Breast epithelium (tissue), 4 donors: ENCODE data around the gene GRWD1. TPM values are rescaled to one million over a fixed set of nuclear protein-coding genes. Genes with fewer than 3 reads are reported as not detected.

ENCODE experiments used
- DNase-seq, 2 donors: peaks; one replicate each; pipeline ENCODE4 v3.0.0-alpha.2; 2019; ENCODE audit warnings: low spot score in 2 of 2
- H3K27ac ChIP-seq, 2 donors: fragments of 200-600 bp; sonication (generic) in 1 of 2; one replicate each; pipeline ENCODE4 v1.5.1; 2016 to 2019; ENCODE audit warnings: mild to moderate bottlenecking in 1 of 2
- H3K27me3 ChIP-seq, 2 donors: fragments of 200-600 bp; sonication (generic) in 1 of 2; one replicate each; pipeline versions ENCODE4 v1.5.1 to v1.6.0; 2017 to 2019; ENCODE audit warnings: control low read depth in 1 of 2, mild to moderate bottlenecking in 1 of 2
- H3K36me3 ChIP-seq: fragments of 200-600 bp; one replicate; pipeline ENCODE4 v1.5.1; 2019
- H3K4me1 ChIP-seq, 2 donors: fragments of 200-600 bp; sonication (generic); one replicate each; pipeline ENCODE4 v1.5.1; 2016 to 2019; ENCODE audit warnings: control low read depth in 1 of 2
- H3K4me3 ChIP-seq, 3 donors: fragments of 200-600 bp; sonication (generic); 1 replicate in 2 of 3; 2 replicates in 1 of 3; pipeline ENCODE4 v1.5.1; 2016 to 2019; ENCODE audit warnings: mild to moderate bottlenecking in 3 of 3, moderate library complexity in 2 of 3
- H3K9me3 ChIP-seq, 2 donors: fragments of 200-600 bp; sonication (generic) in 1 of 2; one replicate each; pipeline ENCODE4 v1.5.1; 2016 to 2019; ENCODE audit warnings: control low read depth in 1 of 2
- POLR2A ChIP-seq: fragments of 450-650 bp; IDR thresholded peaks from one replicate; pipeline ENCODE4 v1.6.1; 2016; ENCODE audit warnings: antibody characterized with exemption, mild to moderate bottlenecking, moderate library complexity
- POLR2AphosphoS5 ChIP-seq, 3 donors: sonication (generic); formaldehyde crosslinking; IDR thresholded peaks; one replicate each; pipeline ENCODE4 v1.6.1; 2017; ENCODE audit warnings: antibody characterized with exemption in 3 of 3
- intact Hi-C: fragments of 100-400 bp; cut with DNase I; formaldehyde crosslinking; loops from one replicate; pipeline ENCODE4 v1.15.1; 2023; ENCODE audit warnings: low total_unique reads
- total RNA-seq, 3 donors: library from RNA; depleted of rRNA; stranded (reverse); fragments of >200 nt; gene quantifications; one replicate each; pipeline ENCODE4 v1.1.0, GENCODE V29; 2016
- TF ChIP-seq, protein P1 (sequence below), 3 donors: fragments of 450-650 bp; IDR thresholded peaks; one replicate each; pipeline ENCODE4 v1.5.1; 2016 to 2017; ENCODE audit warnings: antibody characterized with exemption in 3 of 3, mild to moderate bottlenecking in 3 of 3, moderate library complexity in 3 of 3

GRWD1 gene
- total RNA-seq, 3 donors from 2014 or later, result 25.0 to 35.4 (median 30.1) TPM

DNA sequence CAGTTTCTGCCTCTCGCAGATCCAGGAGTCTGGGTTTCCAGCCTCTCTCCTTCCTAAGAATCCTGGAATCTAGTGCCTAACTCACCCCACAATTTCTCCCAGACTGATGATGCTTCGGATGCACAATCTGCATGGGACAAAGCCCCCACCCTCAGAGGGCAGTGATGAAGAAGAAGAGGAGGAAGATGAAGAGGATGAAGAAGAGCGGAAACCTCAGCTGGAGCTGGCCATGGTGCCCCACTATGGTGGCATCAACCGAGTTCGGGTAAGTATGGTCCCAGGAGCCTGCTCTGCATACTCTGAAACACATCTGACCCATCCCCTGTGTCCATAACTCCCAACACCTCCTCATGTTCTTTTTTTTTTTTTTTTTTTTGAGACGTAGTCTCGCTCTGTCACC is 796 bp downstream of the GRWD1 start:
- no peak for DNase-seq
- TF ChIP-seq, protein P1, sequence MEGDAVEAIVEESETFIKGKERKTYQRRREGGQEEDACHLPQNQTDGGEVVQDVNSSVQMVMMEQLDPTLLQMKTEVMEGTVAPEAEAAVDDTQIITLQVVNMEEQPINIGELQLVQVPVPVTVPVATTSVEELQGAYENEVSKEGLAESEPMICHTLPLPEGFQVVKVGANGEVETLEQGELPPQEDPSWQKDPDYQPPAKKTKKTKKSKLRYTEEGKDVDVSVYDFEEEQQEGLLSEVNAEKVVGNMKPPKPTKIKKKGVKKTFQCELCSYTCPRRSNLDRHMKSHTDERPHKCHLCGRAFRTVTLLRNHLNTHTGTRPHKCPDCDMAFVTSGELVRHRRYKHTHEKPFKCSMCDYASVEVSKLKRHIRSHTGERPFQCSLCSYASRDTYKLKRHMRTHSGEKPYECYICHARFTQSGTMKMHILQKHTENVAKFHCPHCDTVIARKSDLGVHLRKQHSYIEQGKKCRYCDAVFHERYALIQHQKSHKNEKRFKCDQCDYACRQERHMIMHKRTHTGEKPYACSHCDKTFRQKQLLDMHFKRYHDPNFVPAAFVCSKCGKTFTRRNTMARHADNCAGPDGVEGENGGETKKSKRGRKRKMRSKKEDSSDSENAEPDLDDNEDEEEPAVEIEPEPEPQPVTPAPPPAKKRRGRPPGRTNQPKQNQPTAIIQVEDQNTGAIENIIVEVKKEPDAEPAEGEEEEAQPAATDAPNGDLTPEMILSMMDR (IDR thresholded peaks at IDR 0.05), result no peak
- TF ChIP-seq POLR2AphosphoS5 (IDR thresholded peaks at IDR 0.05) (no peak), POLR2A (no peak)
- peak overlapping the region; percentile 86 to 99 (median 99) for H3K4me3 ChIP-seq
- peak overlapping the region in 1 of 2 donors; percentile 88 for H3K27ac ChIP-seq
- no peaks in the 10 kb centered on the region for H3K9me3 ChIP-seq
- intact Hi-C loops, result no loop called here
- H3K4me1 ChIP-seq, result peaks cover 10 to 12% of the 10 kb centered on the region in 2 donors
- peaks cover 0 to 3% of the 10 kb centered on the region in 2 donors for H3K27me3 ChIP-seq
- peaks cover 12% of the 10 kb centered on the region for H3K36me3 ChIP-seq

DNA sequence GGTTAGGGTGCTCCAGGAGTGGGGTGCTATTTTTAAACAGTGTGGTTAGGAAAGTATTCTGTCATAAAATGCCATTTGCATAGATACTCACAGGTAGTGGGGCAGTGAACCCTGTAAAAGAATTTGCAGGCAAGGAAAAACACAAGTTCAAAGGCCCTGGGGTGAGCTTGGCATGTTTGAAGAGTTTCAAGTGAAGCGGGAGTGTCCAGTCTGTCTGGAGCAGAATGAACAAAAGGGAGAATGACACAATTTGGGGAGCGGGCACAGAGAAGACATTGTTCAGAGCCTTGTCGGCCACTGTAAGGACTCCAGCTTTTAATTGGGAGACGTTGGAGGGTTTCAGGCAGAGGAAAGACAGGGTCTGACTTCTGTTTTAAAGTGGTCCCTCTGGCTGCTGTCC is 2.8 kb downstream of the GRWD1 start:
- H3K9me3 ChIP-seq, result no peaks in the 10 kb centered on the region
- H3K4me3 ChIP-seq, result no peak overlapping the region
- TF ChIP-seq POLR2AphosphoS5 (IDR thresholded peaks at IDR 0.05) (no peak), POLR2A (no peak)
- no peak for DNase-seq
- peaks cover 14% of the 10 kb centered on the region for H3K36me3 ChIP-seq
- H3K27ac ChIP-seq, result no peak overlapping the region
- intact Hi-C loops, result no loop called here
- H3K27me3 ChIP-seq, result no peaks in the 10 kb centered on the region
- peaks cover 10 to 12% of the 10 kb centered on the region in 2 donors for H3K4me1 ChIP-seq

DNA sequence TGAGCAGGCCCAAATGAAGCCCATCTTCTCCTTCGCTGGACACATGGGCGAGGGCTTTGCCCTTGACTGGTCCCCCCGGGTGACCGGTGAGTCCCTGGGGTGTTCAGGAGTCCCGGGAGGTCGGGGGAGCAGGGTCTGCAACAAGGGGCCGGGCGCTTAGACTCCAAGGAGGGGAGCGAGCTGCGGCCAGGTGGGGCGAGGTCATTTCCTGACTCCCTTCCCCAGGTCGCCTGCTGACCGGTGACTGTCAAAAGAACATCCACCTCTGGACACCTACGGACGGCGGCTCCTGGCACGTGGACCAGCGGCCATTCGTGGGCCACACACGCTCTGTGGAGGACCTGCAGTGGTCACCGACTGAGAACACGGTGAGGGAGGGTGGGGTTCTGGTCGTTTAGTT is 4.7 kb downstream of the GRWD1 start:
- Histone ChIP-seq H3K9me3 (no peaks in the 10 kb centered on the region), H3K27ac (no peak overlapping the region), H3K36me3 (peaks cover 14% of the 10 kb centered on the region), H3K27me3 (no peaks in the 10 kb centered on the region), H3K4me3 (no peak overlapping the region), H3K4me1 (peaks cover 0 to 5% of the 10 kb centered on the region in 2 donors)
- no peak for DNase-seq
- TF ChIP-seq POLR2AphosphoS5 (IDR thresholded peaks at IDR 0.05) (no peak), POLR2A (no peak)
- TF ChIP-seq, protein P1 (IDR thresholded peaks at IDR 0.05), result no peak
- intact Hi-C loops, result no loop called here

DNA sequence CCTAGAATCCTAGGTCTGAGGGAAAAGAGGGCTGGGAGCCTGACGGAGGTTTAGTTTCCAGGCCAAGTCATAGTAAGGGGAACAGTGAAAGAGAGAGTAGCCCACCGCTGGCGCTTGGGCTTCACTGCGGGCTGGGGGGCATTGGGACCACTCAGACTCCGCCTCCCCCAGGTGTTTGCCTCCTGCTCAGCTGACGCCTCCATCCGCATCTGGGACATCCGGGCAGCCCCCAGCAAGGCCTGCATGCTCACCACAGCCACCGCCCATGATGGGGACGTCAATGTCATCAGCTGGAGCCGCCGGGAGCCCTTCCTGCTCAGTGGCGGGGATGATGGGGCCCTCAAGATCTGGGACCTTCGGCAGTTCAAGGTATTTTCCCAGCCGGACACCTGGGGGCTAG is 5.1 kb downstream of the GRWD1 start:
- no peaks in the 10 kb centered on the region for H3K9me3 ChIP-seq
- intact Hi-C loops, result no loop called here
- H3K4me3 ChIP-seq, result no peak overlapping the region
- TF ChIP-seq POLR2AphosphoS5 (IDR thresholded peaks at IDR 0.05) (no peak), POLR2A (no peak)
- TF ChIP-seq, protein P1 (IDR thresholded peaks at IDR 0.05), result no peak
- DNase-seq, result no peak
- no peaks in the 10 kb centered on the region for H3K27me3 ChIP-seq
- peaks cover 0 to 5% of the 10 kb centered on the region in 2 donors for H3K4me1 ChIP-seq
- H3K36me3 ChIP-seq, result peaks cover 14% of the 10 kb centered on the region
- H3K27ac ChIP-seq, result no peak overlapping the region

DNA sequence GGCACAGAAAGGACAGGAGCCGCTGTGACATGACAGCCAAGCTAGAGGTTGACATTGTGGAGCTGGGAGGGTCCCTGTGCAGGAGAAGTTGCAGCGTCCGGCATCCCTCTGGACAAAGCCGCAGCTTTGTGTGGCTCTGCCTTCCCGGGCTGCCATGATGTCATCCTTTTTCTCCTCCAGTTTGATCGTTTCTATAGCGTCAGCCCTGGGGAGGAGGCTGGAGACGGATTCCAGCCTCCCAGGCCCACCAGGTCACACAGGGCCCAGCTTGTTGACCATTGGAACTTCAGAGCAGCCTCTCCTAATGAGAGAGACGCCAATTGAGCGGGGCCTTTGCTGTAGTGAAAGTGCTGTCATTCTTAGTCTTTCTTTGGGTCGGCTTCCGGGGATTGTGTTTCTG is 5.8 kb downstream of the GRWD1 start:
- peaks cover 21% of the 10 kb centered on the region for H3K36me3 ChIP-seq
- no peak overlapping the region for H3K27ac ChIP-seq
- peaks cover 0 to under 1% of the 10 kb centered on the region in 2 donors for H3K4me1 ChIP-seq
- no peak for DNase-seq
- H3K9me3 ChIP-seq, result no peaks in the 10 kb centered on the region
- no peak for TF ChIP-seq POLR2A
- no peak for TF ChIP-seq POLR2AphosphoS5 (IDR thresholded peaks at IDR 0.05)
- TF ChIP-seq, protein P1 (IDR thresholded peaks at IDR 0.05), result no peak
- H3K27me3 ChIP-seq, result no peaks in the 10 kb centered on the region
- intact Hi-C loops, result no loop called here
- H3K4me3 ChIP-seq, result no peak overlapping the region
